Type B pancreatic cell (in vitro differentiated cells): ENCODE measurements around the gene SERPINB5. TPM values are rescaled to one million over a fixed set of nuclear protein-coding genes. Genes with fewer than 3 reads are reported as not detected.

Experiments used
- DNase-seq: peaks from one replicate; pipeline ENCODE4 v3.0.0; 2021; ENCODE audit warnings: mixed read lengths; ENCODE audit not compliant: unreplicated experiment; ENCODE audit errors: extremely low spot score
- H3K27ac Mint-ChIP-seq: 2 replicates; pipeline ENCODE4 v1.8.0; 2021; ENCODE audit warnings: mild to moderate bottlenecking, mixed read lengths
- H3K27me3 Mint-ChIP-seq: 2 replicates; pipeline ENCODE4 v1.8.0; 2021; ENCODE audit warnings: mixed read lengths
- H3K36me3 Mint-ChIP-seq: 2 replicates; pipeline ENCODE4 v1.8.0; 2021; ENCODE audit warnings: mixed read lengths
- H3K4me1 Mint-ChIP-seq: one replicate; pipeline ENCODE4 v1.8.0; 2021; ENCODE audit warnings: mixed read lengths; ENCODE audit not compliant: unreplicated experiment
- H3K4me3 Mint-ChIP-seq: 2 replicates; pipeline ENCODE4 v1.8.0; 2021; ENCODE audit warnings: mild to moderate bottlenecking, mixed read lengths
- H3K9me3 Mint-ChIP-seq: 2 replicates; pipeline ENCODE4 v1.8.0; 2021; ENCODE audit warnings: mixed read lengths
- CTCF ChIP-seq: fragments of 200-600 bp; sonication (generic); conservative IDR thresholded peaks from 2 replicates; pipeline ENCODE4 v1.5.0; 2021; ENCODE audit warnings: antibody characterized with exemption, mild to moderate bottlenecking
- total RNA-seq: library from RNA; stranded (reverse); gene quantifications from 2 replicates; pipeline ENCODE4 v1.2.1, GENCODE V29; 2021; ENCODE audit warnings: low replicate concordance

SERPINB5 gene
- total RNA-seq, 1 donor from 2014 or later: 1.4 TPM

- H3K4me3 Mint-ChIP-seq: no peak overlapping the region
- H3K27me3 Mint-ChIP-seq: peaks cover 3% of the 10 kb centered on the region
- H3K36me3 Mint-ChIP-seq: no peaks in the 10 kb centered on the region
- H3K27ac Mint-ChIP-seq: no peak overlapping the region
- H3K9me3 Mint-ChIP-seq: peaks cover 4% of the 10 kb centered on the region
- DNase-seq: no peak
- no peaks in the 10 kb centered on the region for H3K4me1 Mint-ChIP-seq
- no peak for TF ChIP-seq CTCF
Measured at GRCh38 chr18:63468575-63468974, 8.2 kb upstream of the SERPINB5 start.

GRCh38 chr18:63470751-63471150 is 6.0 kb upstream of the SERPINB5 start:
- no peak for TF ChIP-seq CTCF
- DNase-seq: no peak
- no peak overlapping the region for H3K27ac Mint-ChIP-seq
- no peaks in the 10 kb centered on the region for H3K36me3 Mint-ChIP-seq
- H3K27me3 Mint-ChIP-seq: no peaks in the 10 kb centered on the region
- H3K4me3 Mint-ChIP-seq: no peak overlapping the region
- H3K4me1 Mint-ChIP-seq: no peaks in the 10 kb centered on the region
- H3K9me3 Mint-ChIP-seq: peaks cover 4% of the 10 kb centered on the region

- Mint-ChIP-seq H3K27me3 (no peaks in the 10 kb centered on the region), H3K27ac (peak overlapping the region; percentile 82), H3K36me3 (no peaks in the 10 kb centered on the region), H3K4me1 (peaks cover 2% of the 10 kb centered on the region), H3K4me3 (peak overlapping the region; percentile 2), H3K9me3 (peaks cover 3% of the 10 kb centered on the region)
- DNase-seq: no peak
- TF ChIP-seq CTCF: no peak
Measured at GRCh38 chr18:63472380-63472779, 4.4 kb upstream of the SERPINB5 start.

GRCh38 chr18:63477200-63477599 is 442 bp downstream of the SERPINB5 start:
- Mint-ChIP-seq H3K4me3 (peak overlapping the region; percentile 7), H3K4me1 (peaks cover 5% of the 10 kb centered on the region), H3K27me3 (no peaks in the 10 kb centered on the region)

GRCh38 chr18:63477968-63478367 is 1.2 kb downstream of the SERPINB5 start:
- Mint-ChIP-seq H3K27ac (no peak overlapping the region), H3K36me3 (no peaks in the 10 kb centered on the region), H3K9me3 (no peaks in the 10 kb centered on the region), H3K4me1 (peaks cover 5% of the 10 kb centered on the region), H3K4me3 (no peak overlapping the region), H3K27me3 (no peaks in the 10 kb centered on the region)
- no peak for DNase-seq
- TF ChIP-seq CTCF: no peak

More at GRCh38 chr18:63477200-63477599, 442 bp downstream of the SERPINB5 start:
- peak overlapping the region; percentile 5 for H3K27ac Mint-ChIP-seq
- no peaks in the 10 kb centered on the region for H3K36me3 Mint-ChIP-seq
- H3K9me3 Mint-ChIP-seq: no peaks in the 10 kb centered on the region
- no peak for DNase-seq
- TF ChIP-seq CTCF: no peak

- H3K27ac Mint-ChIP-seq: no peak overlapping the region
- no peaks in the 10 kb centered on the region for H3K36me3 Mint-ChIP-seq
- H3K9me3 Mint-ChIP-seq: no peaks in the 10 kb centered on the region
- no peak for TF ChIP-seq CTCF
- peaks cover 5% of the 10 kb centered on the region for H3K4me1 Mint-ChIP-seq
- DNase-seq: no peak
- no peak overlapping the region for H3K4me3 Mint-ChIP-seq
- no peaks in the 10 kb centered on the region for H3K27me3 Mint-ChIP-seq
Measured at GRCh38 chr18:63479826-63480225, 3.1 kb downstream of the SERPINB5 start.
